ENCODE results near the gene NHP2.

- TF ChIP-seq, protein P1, sequence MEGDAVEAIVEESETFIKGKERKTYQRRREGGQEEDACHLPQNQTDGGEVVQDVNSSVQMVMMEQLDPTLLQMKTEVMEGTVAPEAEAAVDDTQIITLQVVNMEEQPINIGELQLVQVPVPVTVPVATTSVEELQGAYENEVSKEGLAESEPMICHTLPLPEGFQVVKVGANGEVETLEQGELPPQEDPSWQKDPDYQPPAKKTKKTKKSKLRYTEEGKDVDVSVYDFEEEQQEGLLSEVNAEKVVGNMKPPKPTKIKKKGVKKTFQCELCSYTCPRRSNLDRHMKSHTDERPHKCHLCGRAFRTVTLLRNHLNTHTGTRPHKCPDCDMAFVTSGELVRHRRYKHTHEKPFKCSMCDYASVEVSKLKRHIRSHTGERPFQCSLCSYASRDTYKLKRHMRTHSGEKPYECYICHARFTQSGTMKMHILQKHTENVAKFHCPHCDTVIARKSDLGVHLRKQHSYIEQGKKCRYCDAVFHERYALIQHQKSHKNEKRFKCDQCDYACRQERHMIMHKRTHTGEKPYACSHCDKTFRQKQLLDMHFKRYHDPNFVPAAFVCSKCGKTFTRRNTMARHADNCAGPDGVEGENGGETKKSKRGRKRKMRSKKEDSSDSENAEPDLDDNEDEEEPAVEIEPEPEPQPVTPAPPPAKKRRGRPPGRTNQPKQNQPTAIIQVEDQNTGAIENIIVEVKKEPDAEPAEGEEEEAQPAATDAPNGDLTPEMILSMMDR (conservative IDR thresholded peaks at IDR 0.05): no peak
- no peak for TF ChIP-seq EZH2 (IDR thresholded peaks at IDR 0.05; ENCODE audit: low read depth)
Observed at GRCh38 chr5:178108446-178108845, 45.2 kb downstream of the NHP2 start.
